Heart left ventricle (tissue), 16 donors: ENCODE measurements around the gene ZNF497. TPM values are rescaled to one million over a fixed set of nuclear protein-coding genes. Genes with fewer than 3 reads are reported as not detected.

ENCODE experiments used
- ATAC-seq, 4 donors: fragments of 200-7000 bp; cut with Tn5 transposase; one replicate each; pipeline ENCODE4 v1.9.1; 2020 to 2022; ENCODE audit warnings: moderate library complexity in 4 of 4, mild to moderate bottlenecking in 3 of 4, moderate number of reproducible peaks in 1 of 4
- DNase-seq, 5 donors: peaks; one replicate each; pipeline ENCODE4 v3.0.0-alpha.2; 2020
- H3K27ac ChIP-seq, 12 donors: fragments of 200-600 bp; sonication (generic) in 4 of 12; one replicate each; pipeline versions ENCODE4 v1.5.0 to v1.8.0; 2016 to 2022; ENCODE audit warnings: mild to moderate bottlenecking in 2 of 12
- H3K27me3 ChIP-seq, 9 donors: fragments of 200-600 bp; sonication (generic) in 2 of 9; one replicate each; pipeline versions ENCODE4 v1.5.1 to v1.8.0; 2016 to 2022; ENCODE audit warnings: mild to moderate bottlenecking in 3 of 9
- H3K36me3 ChIP-seq, 9 donors: fragments of 200-600 bp; sonication (generic) in 2 of 9; one replicate each; pipeline versions ENCODE4 v1.5.0 to v1.8.0; 2018 to 2022; ENCODE audit warnings: mild to moderate bottlenecking in 2 of 9
- H3K4me1 ChIP-seq, 12 donors: fragments of 200-600 bp; sonication (generic) in 4 of 12; one replicate each; pipeline versions ENCODE4 v1.5.0 to v1.8.0; 2016 to 2022; ENCODE audit warnings: mild to moderate bottlenecking in 3 of 12
- H3K4me3 ChIP-seq, 12 donors: fragments of 200-600 bp; sonication (generic) in 4 of 12; one replicate each; pipeline versions ENCODE4 v1.5.0 to v1.8.0; 2017 to 2022; ENCODE audit warnings: mild to moderate bottlenecking in 9 of 12, moderate library complexity in 4 of 12
- H3K9me3 ChIP-seq, 12 donors: fragments of 200-600 bp; sonication (generic) in 4 of 12; one replicate each; pipeline versions ENCODE4 v1.5.0 to v1.8.0; 2016 to 2022; ENCODE audit warnings: mild to moderate bottlenecking in 1 of 12
- CTCF ChIP-seq, 12 donors: fragments of 200-600 bp; sonication (generic) in 4 of 12; IDR thresholded peaks; one replicate each; pipeline versions ENCODE4 v1.5.0 to v1.8.0; 2018 to 2022; ENCODE audit warnings: antibody characterized with exemption in 12 of 12, mild to moderate bottlenecking in 5 of 12
- POLR2A ChIP-seq, 2 donors: fragments of 450-650 bp; IDR thresholded peaks; one replicate each; pipeline ENCODE4 v1.6.1; 2017; ENCODE audit warnings: antibody characterized with exemption in 2 of 2, mild to moderate bottlenecking in 2 of 2, moderate library complexity in 2 of 2
- WGBS, 4 donors: extraction: QIAGEN DNeasy Blood & Tissue Kit in 2 of 4; methylation state at CpG; one replicate each; pipeline versions ENCODE4 v1.1.5 to v1.1.7; 2013 to 2018; 5-methylcytosine and 5-hydroxymethylcytosine counted together
- intact Hi-C, 10 donors: fragments of 100-400 bp; cut with DNase I; formaldehyde crosslinking; loops; one replicate each; pipeline versions ENCODE4 v1.11.1 to v1.14.2; 2022
- polyA plus RNA-seq, 2 donors: library from polyadenylated mRNA; stranded (reverse); fragments of 200-250 nt; gene quantifications; one replicate each; pipeline ENCODE4 v1.2.3, GENCODE V29; 2013
- total RNA-seq, 9 donors: library from RNA; depleted of rRNA in 2 of 9; stranded (reverse); fragments of >200 nt in 2 of 9; fragmentation: NEBNext Ultra II Directional in 3 of 9; extraction: Animal tissue kit (Norgen Biotek cat#: 25700) in 3 of 9; gene quantifications; one replicate each; pipeline versions ENCODE4 v1.1.0 to v1.2.4, GENCODE V29; 2016 to 2023
- donor health status: ischemic (EF 13 %, LVEDD 7.1; RV severe dilation, severe dysfunction).
- donor health status: healthy with polysubstance abuse.
- donor health status: DM: no; HTN: yes; CAD: no.
- donor health status: DM: no; HTN: no; CAD: no.
- donor health status: ischemic (EF 25% LVEDD 6.9; RV normal size, moderate dysfunction).
- donor health status: ischemic (EF 25% LVEDD 5.7; RV mildly dilated, moderate dysfunction).
- donor health status: healthy.
- donor health status: DM: yes; HTN: yes; CAD: no.
- donor health status: ischemic (EF 35%, LVEDD 5.7; RV mildly dilated, moderate dysfunction).
- donor health status: nonischemic (EF 11% LVEDD 7.7; RV severe dilation, severe dysfunction).
- donor health status: DM: yes; HTN: yes; CAD: no.
- donor health status: PGD.
- donor health status: ischemic (EF 29% LVEDD 5.4; RV normal size, mild dysfunction).
- donor health status: nonischemic (EF 23%, LVEDD 6.1; RV moderate dilation, normal function).

ZNF497 gene
- total and polyA plus RNA-seq, 11 donors = 0.08 to 1.1 (median 0.30) TPM

GRCh38 chr19:58355908-58356765 lies 6.4 kb downstream of the ZNF497 start:
- intact Hi-C loops = no loop called here
- Histone ChIP-seq H3K36me3 (no peaks in the 10 kb centered on the region), H3K4me3 (peak overlapping the region; percentile 26 to 62 (median 47)), H3K27me3 (peaks cover 0 to 48% (median 8%) of the 10 kb centered on the region in 9 donors), H3K4me1 (peaks cover 0 to 30% (median 15%) of the 10 kb centered on the region in 12 donors), H3K27ac (peak overlapping the region in 1 of 12 donors; percentile 50), H3K9me3 (no peaks in the 10 kb centered on the region)
- WGBS, 4 donors = 8 to 20% (median 12%) methylated on average over 42 to 94 of the region's 94 CpGs
- no peak for TF ChIP-seq POLR2A (IDR thresholded peaks at IDR 0.05)
- ATAC-seq (peak in 3 of 4 donors; percentile 14 to 46 (median 27)), DNase-seq (no peak)

- no peaks in the 10 kb centered on the region for H3K36me3 ChIP-seq
- H3K4me1 ChIP-seq = peaks cover 0 to 38% (median 17%) of the 10 kb centered on the region in 12 donors
- H3K27ac ChIP-seq = no peak overlapping the region
- DNase-seq (no peak), ATAC-seq (no peak)
- no peaks in the 10 kb centered on the region for H3K9me3 ChIP-seq
- WGBS, 4 donors = 92 to 95% (median 95%) methylated on average over 10 of the region's 10 CpGs
- peak overlapping the region in 4 of 12 donors; percentile 58 to 62 (median 58) for H3K4me3 ChIP-seq
- H3K27me3 ChIP-seq = peaks cover 5 to 56% (median 16%) of the 10 kb centered on the region in 9 donors
- TF ChIP-seq CTCF (IDR thresholded peaks at IDR 0.05) (no peak), POLR2A (IDR thresholded peaks at IDR 0.05) (no peak)
- intact Hi-C loops = no loop called here
Observed at GRCh38 chr19:58355215-58355796, 7.2 kb downstream of the ZNF497 start.

- H3K9me3 ChIP-seq = no peaks in the 10 kb centered on the region
- peaks cover 0 to 43% (median 22%) of the 10 kb centered on the region in 12 donors for H3K4me1 ChIP-seq
- H3K36me3 ChIP-seq = no peaks in the 10 kb centered on the region
- TF ChIP-seq POLR2A (IDR thresholded peaks at IDR 0.05) (no peak), CTCF (IDR thresholded peaks at IDR 0.05) (no peak)
- DNase-seq (no peak), ATAC-seq (no peak)
- H3K27me3 ChIP-seq = peaks cover 9 to 63% (median 22%) of the 10 kb centered on the region in 9 donors
- WGBS, 4 donors = 81 to 85% (median 83%) methylated on average over 6 of the region's 6 CpGs
- no peak overlapping the region for H3K4me3 ChIP-seq
- intact Hi-C loops = no loop called here
- H3K27ac ChIP-seq = no peak overlapping the region
Observed at GRCh38 chr19:58354478-58355030, 8.0 kb downstream of the ZNF497 start.

GRCh38 chr19:58353717-58354477 lies 8.7 kb downstream of the ZNF497 start:
- no peak for ATAC-seq
- Histone ChIP-seq H3K4me1 (peaks cover 0 to 43% (median 23%) of the 10 kb centered on the region in 12 donors), H3K36me3 (no peaks in the 10 kb centered on the region), H3K27ac (no peak overlapping the region), H3K9me3 (no peaks in the 10 kb centered on the region), H3K27me3 (peaks cover 9 to 67% (median 28%) of the 10 kb centered on the region in 9 donors), H3K4me3 (no peak overlapping the region)
- TF ChIP-seq POLR2A (IDR thresholded peaks at IDR 0.05) = no peak
- TF ChIP-seq CTCF (IDR thresholded peaks at IDR 0.05) = no peak
- no peak for DNase-seq
- intact Hi-C loops = no loop called here
- WGBS, 4 donors = 85 to 93% (median 89%) methylated on average over 12 to 15 of the region's 15 CpGs
